Stimulated activated CD8-positive, alpha-beta memory T cell treated with anti-CD3 and anti-CD28 coated beads, Interleukin-7, amount 100 ng/mL, for 48 hours (primary cell): ENCODE data around the gene PPIG.
"Not testable (repeated sequence)": the region's sequence is repeated elsewhere in the genome, so short reads cannot be mapped to it uniquely, and the experiment has no call there.

ENCODE experiments used
- DNase-seq, 2 donors: peaks; one replicate each; pipeline ENCODE4 v3.0.0-alpha.2; 2020; ENCODE audit warnings: low read depth in 1 of 2; ENCODE audit errors: extremely low read depth in 1 of 2

The PPIG gene

DNA sequence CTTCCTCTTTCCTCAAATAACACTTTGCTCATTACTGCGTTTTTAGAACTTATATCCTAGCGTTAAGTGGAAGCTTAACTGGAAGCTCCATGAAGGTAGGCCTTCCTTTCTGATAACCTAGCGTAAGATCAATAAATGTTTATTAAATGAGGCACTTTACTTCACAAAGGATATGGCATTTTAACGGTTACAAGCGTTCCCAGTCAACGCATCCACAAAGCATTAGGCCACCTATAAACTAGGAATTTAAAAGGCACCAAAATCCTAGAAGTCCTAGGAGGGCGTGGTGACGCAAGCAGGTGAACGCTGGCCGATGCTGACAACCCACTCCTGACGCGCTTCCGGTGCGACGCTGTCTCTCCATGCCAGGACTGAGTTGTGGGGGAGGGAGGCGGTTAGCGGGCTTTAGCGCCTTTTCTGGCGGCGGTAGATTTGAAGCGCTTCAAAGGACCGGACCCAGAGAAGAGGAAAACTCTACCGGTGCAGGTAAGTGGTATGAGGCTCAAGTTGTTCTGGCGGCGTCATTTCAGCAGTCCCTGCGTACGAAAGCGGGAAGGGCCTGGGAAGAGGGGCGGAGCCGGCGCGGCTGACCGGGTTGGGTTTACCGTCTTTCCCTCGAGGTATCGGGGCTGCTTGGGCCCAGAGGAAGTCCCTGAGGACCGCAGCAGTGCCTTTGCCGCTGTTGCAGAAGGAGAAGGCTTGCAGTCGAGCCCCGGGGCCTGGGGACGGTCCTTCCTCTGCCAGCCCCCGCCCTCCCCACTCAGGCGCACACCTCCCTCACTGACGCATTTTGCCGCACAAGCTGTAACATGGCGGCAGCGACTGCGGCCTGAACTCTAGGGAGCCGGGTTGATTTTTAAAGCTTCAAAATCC is at the start of gene PPIG:
PPIG (plus strand) TSS at position 347 of the 873 bp plus-strand sequence. CDS start 19,691 bp downstream, outside the sequence.
- DNase-seq = peak; percentile 71 to 84

- DNase-seq = not testable (repeated sequence)
These were observed 44.7 kb upstream of the PPIG start for GRCh38 chr2:169539460-169539859.

DNA sequence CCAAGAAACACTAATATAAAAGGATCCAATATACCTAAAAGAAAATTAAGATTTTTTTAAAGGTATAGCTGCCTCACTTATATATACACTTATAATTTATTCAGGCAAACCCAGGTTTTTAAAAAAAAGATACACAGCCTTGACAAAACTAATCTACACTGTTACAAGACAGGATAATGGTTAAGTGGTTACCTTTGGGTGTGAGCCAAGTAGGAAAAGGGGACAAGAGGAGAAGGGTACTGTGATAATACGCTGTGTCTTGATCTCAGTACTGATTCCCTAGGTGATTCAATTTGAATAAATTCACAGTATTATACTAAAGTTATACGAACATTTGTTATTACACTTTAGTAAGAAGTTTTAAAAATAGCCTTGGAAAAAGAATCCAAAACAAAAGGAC is 44.0 kb upstream of the PPIG start:
- DNase-seq = no peak

DNA sequence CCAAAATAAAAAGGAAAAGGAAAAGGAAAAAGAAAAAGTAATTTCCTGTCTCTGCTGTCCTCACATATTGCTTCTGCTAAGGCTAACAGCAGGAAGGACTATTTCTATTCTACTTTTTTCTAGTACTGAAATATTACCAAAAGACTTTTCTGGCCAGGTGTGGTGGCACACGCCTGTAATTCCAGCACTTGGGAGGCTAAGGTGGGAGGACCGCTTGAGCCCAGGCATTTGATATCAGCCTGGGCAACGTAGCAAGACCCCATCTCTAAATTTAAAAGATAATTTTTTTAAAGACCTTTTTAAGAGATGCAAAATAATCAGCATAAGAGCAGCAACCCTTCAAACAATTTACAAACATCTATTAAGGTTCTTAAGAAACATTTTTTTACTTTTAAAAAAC is 41.7 kb upstream of the PPIG start:
- DNase-seq = no peak

DNA sequence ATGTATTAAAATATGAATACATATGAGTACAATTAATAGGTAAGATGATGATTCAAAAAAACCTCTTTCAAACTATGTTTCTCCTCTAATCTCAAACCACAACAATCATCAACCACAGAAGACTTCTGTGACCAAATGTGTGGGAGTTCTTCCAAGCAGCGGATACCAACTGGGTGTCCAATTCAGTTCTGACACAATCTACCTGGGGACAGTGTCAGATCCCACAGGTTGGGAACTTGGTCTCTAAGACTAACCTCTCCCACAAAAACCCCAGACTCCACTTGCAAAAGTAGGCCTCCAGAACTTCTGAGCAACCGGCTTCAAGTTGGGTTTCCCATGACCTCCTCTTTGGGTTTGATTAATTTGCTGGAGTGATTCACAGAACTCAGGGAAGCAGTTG is 37.4 kb upstream of the PPIG start:
- DNase-seq = no peak

DNA sequence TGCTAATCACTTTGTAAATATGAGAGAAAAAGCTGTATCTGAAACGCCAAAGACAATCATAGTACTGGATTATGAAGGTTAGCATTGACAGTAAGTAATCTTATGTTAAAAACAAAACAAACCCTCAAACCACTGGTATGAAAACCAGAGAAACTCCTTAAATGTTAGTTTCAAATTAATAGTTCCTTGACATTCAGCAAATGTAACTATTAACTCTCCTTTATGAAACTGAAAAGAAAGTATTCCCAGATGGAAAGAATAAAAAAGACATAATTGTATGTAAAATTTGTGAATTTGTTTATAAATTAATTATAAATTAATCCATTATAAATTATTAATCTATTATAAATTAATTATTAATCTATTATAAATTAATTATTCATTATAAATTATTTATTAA is 22.8 kb upstream of the PPIG start:
- DNase-seq = no peak

DNA sequence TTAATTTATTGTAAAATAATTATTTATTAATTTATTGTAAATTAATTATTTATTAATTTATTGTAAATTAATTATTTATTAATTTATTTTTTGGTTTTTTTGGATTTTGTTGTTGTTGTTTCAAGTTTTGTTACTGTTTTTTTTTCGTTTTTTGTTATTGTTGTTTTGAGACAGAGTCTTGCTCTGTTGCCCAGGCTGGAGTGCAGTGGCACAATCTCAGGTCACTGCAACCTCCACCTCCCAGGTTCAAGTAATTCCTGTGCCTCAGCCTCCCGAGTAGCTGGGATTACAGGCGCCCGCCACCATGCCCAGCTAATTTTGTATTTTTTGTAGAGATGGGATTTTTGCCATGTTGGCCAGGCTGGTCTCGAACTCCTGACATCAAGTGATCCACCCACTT is 22.1 kb upstream of the PPIG start:
- DNase-seq = not testable (repeated sequence)

DNA sequence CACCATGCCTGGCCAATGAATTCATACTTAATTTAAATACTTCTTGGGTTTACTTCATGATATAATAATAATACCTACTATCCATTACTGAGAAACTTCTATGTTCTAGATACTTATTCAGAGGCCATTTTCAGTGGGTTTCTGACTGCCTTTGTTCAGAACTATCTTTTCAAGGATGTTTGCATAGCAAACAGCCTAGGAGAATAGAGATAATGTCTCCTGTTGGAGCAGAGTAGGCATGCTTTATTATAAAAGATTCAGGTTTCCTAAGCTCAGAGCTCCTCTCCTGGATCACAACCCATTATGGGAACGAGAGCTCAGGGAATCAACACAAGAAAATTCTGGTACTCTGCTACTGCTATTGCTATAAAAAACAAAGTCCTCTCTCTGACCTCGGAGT is 21.6 kb upstream of the PPIG start:
- DNase-seq = no peak

GRCh38 chr2:169565686-169566085 is 18.5 kb upstream of the PPIG start:
- DNase-seq = no peak

- no peak for DNase-seq
These were observed 14.2 kb upstream of the PPIG start for GRCh38 chr2:169569948-169570347.

GRCh38 chr2:169570752-169571151 is 13.4 kb upstream of the PPIG start:
- not testable (repeated sequence) for DNase-seq

GRCh38 chr2:169571571-169571970 is 12.6 kb upstream of the PPIG start:
- DNase-seq = no peak

- DNase-seq = no peak
These were observed 12.0 kb upstream of the PPIG start for GRCh38 chr2:169572189-169572588.

GRCh38 chr2:169572821-169573159 is 11.4 kb upstream of the PPIG start:
- no peak for DNase-seq

- peak; percentile 74 to 84 for DNase-seq
These were observed 10.8 kb upstream of the PPIG start, which contains the start of gene FASTKD1 for GRCh38 chr2:169573160-169573973. Gene FASTKD1, minus strand, starts transcription at chr2:169573865. Its CDS starts 1,836 bp downstream, at chr2:169572029.

GRCh38 chr2:169573974-169574299 is 10.2 kb upstream of the PPIG start:
- no peak for DNase-seq

- DNase-seq = not testable (repeated sequence)
These were observed 9.6 kb upstream of the PPIG start for GRCh38 chr2:169574539-169574938.

DNA sequence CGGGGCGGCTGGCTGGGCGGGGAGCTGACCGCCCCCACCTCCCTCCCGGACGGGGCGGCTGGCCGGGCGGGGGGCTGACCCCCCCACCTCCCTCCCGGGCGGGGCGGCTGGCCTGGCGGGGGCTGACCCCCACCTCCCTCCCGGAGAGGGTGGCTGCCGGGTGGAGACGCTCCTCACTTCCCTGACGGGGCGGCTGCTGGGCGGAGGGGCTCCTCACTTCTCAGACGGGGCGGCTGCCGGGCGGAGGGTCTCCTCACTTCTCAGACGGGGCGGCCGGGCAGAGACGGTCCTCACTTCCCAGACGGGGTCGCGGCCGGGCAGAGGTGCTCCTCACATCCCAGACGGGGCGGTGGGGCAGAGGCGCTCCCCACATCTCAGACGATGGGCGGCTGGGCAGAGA is 8.9 kb upstream of the PPIG start:
- DNase-seq = not testable (repeated sequence)

DNA sequence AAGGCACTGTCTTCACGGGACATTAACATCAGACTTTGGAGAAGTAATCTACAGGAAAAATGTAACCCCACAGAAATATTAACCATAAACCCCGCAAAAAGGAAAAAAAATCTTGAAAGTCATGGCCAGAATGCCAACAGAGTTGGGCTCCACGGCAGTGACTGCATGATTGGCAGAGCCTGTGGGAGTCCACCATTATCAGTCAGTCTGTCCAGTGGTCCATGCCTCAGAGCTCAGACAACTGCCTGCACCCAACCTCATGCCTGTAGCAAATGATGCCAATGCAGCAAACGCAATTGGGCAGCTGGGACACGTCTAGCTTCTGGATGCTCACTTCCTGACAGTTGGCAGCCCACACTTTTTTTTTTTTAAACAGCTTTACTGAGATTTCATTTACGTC is 5.1 kb upstream of the PPIG start:
- DNase-seq = no peak

DNA sequence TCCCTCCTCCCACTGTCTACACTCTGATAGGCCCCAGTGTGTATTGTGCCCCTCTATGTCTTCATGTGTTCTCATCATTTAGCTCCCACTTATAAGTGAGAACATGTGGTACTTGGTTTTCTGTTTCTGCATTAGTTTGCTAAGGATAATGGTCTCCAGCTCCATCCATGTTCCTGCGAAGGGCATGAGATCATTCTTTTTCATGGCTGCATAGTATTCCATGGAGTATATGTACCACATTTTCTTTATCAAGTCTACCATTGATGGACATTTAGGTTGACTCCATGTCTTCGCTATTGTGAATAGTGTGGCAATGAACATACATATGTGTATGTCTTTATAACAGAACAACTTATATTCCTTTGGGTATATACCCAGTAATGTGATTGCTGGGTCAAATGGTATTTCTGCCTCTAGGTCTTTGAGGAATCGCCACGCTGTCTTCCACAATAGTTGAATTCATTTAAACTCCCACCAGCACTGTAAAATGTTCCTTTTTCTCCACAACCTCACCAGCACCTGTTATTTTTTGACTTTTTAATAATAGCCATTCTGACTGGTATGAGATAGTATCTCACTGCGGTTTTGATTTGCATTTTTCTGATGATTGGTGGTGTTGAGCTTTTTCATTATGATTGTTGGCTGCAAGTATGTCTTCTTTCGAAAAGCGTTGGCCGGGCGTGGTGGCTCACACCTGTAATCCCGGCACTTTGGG is 1.4 kb upstream of the PPIG start:
- DNase-seq = not testable (repeated sequence)

- no peak for DNase-seq
These were observed 633 bp upstream of the PPIG start for GRCh38 chr2:169583518-169583917.
